Measurements from ENCODE around the gene DICER1. TPM values are rescaled to one million over a fixed set of nuclear protein-coding genes. Genes with fewer than 3 reads are reported as not detected.
A peak's percentile ranks its signal among the peaks of the same experiment; 100 is the strongest.

Gene DICER1
- total RNA-seq, 1 experiment from 2014 or later = 62.0 TPM

DNA sequence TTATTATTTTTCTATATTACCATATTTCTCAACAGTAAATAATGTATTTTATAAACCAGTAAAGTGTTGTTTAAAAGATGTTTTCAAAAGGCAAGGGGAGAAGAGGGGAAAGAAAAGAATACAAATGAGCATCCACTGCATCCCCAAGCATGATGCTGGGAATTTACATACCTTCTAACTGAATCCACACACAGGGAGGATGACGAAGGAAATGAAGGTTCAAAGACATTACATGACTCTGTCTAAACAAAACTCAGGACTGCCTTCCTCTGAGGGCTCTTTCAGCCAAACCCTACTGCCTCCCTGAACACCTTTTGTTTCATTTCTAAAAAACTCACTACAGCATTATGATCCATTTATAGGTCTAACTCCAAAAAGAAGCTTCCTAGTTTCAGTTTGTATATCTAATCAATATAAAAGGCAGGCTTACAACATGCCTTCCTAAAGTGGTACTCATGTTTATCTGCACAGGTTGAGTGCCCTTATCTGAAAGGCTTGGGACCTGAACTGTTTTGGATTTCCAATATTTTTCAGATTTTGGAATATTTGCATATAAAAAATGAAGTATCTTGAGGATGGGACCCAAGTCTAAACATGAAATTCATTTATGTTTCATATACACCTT lies 30.3 kb downstream of the DICER1 start:
- ChIA-PET CTCF (no interaction called here), POLR2A (no interaction called here)
- no peaks in the 10 kb centered on the region for H3K27me3 Mint-ChIP-seq (ENCODE audit: low read depth)
- peaks cover 44% of the 10 kb centered on the region for H3K4me1 Mint-ChIP-seq
- ATAC-seq (no peak), DNase-seq (ENCODE audit: low spot score) (no peak)
- no peak for TF ChIP-seq ATF3 (CRISPR knock-in tag; conservative IDR thresholded peaks at IDR 0.05)
- no peak for TF ChIP-seq ATF1 (CRISPR knock-in tag; IDR thresholded peaks at IDR 0.05)
- no peak for TF ChIP-seq JUN (CRISPR knock-in tag; IDR thresholded peaks at IDR 0.05)
- TF ChIP-seq, protein P1, sequence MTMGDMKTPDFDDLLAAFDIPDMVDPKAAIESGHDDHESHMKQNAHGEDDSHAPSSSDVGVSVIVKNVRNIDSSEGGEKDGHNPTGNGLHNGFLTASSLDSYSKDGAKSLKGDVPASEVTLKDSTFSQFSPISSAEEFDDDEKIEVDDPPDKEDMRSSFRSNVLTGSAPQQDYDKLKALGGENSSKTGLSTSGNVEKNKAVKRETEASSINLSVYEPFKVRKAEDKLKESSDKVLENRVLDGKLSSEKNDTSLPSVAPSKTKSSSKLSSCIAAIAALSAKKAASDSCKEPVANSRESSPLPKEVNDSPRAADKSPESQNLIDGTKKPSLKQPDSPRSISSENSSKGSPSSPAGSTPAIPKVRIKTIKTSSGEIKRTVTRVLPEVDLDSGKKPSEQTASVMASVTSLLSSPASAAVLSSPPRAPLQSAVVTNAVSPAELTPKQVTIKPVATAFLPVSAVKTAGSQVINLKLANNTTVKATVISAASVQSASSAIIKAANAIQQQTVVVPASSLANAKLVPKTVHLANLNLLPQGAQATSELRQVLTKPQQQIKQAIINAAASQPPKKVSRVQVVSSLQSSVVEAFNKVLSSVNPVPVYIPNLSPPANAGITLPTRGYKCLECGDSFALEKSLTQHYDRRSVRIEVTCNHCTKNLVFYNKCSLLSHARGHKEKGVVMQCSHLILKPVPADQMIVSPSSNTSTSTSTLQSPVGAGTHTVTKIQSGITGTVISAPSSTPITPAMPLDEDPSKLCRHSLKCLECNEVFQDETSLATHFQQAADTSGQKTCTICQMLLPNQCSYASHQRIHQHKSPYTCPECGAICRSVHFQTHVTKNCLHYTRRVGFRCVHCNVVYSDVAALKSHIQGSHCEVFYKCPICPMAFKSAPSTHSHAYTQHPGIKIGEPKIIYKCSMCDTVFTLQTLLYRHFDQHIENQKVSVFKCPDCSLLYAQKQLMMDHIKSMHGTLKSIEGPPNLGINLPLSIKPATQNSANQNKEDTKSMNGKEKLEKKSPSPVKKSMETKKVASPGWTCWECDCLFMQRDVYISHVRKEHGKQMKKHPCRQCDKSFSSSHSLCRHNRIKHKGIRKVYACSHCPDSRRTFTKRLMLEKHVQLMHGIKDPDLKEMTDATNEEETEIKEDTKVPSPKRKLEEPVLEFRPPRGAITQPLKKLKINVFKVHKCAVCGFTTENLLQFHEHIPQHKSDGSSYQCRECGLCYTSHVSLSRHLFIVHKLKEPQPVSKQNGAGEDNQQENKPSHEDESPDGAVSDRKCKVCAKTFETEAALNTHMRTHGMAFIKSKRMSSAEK (CRISPR knock-in tag; IDR thresholded peaks at IDR 0.05; ENCODE audit: borderline replicate concordance) = no peak
- TF ChIP-seq IRF1 (CRISPR knock-in tag; IDR thresholded peaks at IDR 0.05) = no peak
- TF ChIP-seq GABPB1 (CRISPR knock-in tag; IDR thresholded peaks at IDR 0.05) = no peak
- TF ChIP-seq NFE2L1 (CRISPR knock-in tag; IDR thresholded peaks at IDR 0.05) = no peak
- no peak for TF ChIP-seq TEAD4 (CRISPR knock-in tag; IDR thresholded peaks at IDR 0.05)
- TF ChIP-seq CBFB (CRISPR knock-in tag; IDR thresholded peaks at IDR 0.05; ENCODE audit: low read depth) = no peak
- TF ChIP-seq, protein P2, sequence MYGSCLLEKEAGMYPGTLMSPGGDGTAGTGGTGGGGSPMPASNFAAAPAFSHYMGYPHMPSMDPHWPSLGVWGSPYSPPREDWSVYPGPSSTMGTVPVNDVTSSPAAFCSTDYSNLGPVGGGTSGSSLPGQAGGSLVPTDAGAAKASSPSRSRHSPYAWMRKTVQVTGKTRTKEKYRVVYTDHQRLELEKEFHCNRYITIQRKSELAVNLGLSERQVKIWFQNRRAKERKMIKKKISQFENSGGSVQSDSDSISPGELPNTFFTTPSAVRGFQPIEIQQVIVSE (CRISPR knock-in tag; IDR thresholded peaks at IDR 0.05; ENCODE audit: borderline replicate concordance) = no peak
- TF ChIP-seq FOXK1 (CRISPR knock-in tag; IDR thresholded peaks at IDR 0.05) = no peak
- TF ChIP-seq, protein P3, sequence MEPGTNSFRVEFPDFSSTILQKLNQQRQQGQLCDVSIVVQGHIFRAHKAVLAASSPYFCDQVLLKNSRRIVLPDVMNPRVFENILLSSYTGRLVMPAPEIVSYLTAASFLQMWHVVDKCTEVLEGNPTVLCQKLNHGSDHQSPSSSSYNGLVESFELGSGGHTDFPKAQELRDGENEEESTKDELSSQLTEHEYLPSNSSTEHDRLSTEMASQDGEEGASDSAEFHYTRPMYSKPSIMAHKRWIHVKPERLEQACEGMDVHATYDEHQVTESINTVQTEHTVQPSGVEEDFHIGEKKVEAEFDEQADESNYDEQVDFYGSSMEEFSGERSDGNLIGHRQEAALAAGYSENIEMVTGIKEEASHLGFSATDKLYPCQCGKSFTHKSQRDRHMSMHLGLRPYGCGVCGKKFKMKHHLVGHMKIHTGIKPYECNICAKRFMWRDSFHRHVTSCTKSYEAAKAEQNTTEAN (CRISPR knock-in tag; IDR thresholded peaks at IDR 0.05) = no peak
- H3K27ac Mint-ChIP-seq = no peak overlapping the region
- no peaks in the 10 kb centered on the region for H3K9me3 Mint-ChIP-seq
- peaks cover 22% of the 10 kb centered on the region for H3K36me3 Mint-ChIP-seq
- H3K4me3 Mint-ChIP-seq = no peak overlapping the region

- H3K4me1 Mint-ChIP-seq = peaks cover 44% of the 10 kb centered on the region
- ATAC-seq = no peak
- CTCF ChIA-PET = interaction anchor here (1.7 kb wide), 1 partner anchor 236 kb away, joined by 5 read pairs; no protein-coding TSS in a partner anchor
- peak overlapping the region; percentile 47 for H3K27ac Mint-ChIP-seq
- POLR2A ChIA-PET = no interaction called here
- no peak for DNase-seq (ENCODE audit: low spot score)
- no peak for TF ChIP-seq SOX15 (CRISPR knock-in tag; IDR thresholded peaks at IDR 0.05)
- H3K36me3 Mint-ChIP-seq = peaks cover 22% of the 10 kb centered on the region
- H3K4me3 Mint-ChIP-seq = no peak overlapping the region
- no peaks in the 10 kb centered on the region for H3K27me3 Mint-ChIP-seq (ENCODE audit: low read depth)
- H3K9me3 Mint-ChIP-seq = no peaks in the 10 kb centered on the region
Observed at GRCh38 chr14:95125915-95126314, 31.4 kb downstream of the DICER1 start.

- DNase-seq (ENCODE audit: low spot score) (no peak), ATAC-seq (peak; percentile 38)
- H3K4me1 Mint-ChIP-seq = peaks cover 44% of the 10 kb centered on the region
- H3K9me3 Mint-ChIP-seq = no peaks in the 10 kb centered on the region
- ChIA-PET POLR2A (interaction anchor here (0.6 kb wide), 1 partner anchor 144 kb away, joined by 6 read pairs; no protein-coding TSS in a partner anchor), CTCF (interaction anchor here (1.7 kb wide), 1 partner anchor 236 kb away, joined by 5 read pairs; no protein-coding TSS in a partner anchor)
- peaks cover 19% of the 10 kb centered on the region for H3K36me3 Mint-ChIP-seq
- H3K27ac Mint-ChIP-seq = peak overlapping the region; percentile 82
- 0 out of 2 replicates have a peak overlapping the region, but pooled peaks have one; percentile 14 for H3K4me3 Mint-ChIP-seq
- H3K27me3 Mint-ChIP-seq (ENCODE audit: low read depth) = no peaks in the 10 kb centered on the region
- TF ChIP-seq, protein P4, sequence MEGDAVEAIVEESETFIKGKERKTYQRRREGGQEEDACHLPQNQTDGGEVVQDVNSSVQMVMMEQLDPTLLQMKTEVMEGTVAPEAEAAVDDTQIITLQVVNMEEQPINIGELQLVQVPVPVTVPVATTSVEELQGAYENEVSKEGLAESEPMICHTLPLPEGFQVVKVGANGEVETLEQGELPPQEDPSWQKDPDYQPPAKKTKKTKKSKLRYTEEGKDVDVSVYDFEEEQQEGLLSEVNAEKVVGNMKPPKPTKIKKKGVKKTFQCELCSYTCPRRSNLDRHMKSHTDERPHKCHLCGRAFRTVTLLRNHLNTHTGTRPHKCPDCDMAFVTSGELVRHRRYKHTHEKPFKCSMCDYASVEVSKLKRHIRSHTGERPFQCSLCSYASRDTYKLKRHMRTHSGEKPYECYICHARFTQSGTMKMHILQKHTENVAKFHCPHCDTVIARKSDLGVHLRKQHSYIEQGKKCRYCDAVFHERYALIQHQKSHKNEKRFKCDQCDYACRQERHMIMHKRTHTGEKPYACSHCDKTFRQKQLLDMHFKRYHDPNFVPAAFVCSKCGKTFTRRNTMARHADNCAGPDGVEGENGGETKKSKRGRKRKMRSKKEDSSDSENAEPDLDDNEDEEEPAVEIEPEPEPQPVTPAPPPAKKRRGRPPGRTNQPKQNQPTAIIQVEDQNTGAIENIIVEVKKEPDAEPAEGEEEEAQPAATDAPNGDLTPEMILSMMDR (IDR thresholded peaks at IDR 0.05) = no peak
- TF ChIP-seq RELA (CRISPR knock-in tag; IDR thresholded peaks at IDR 0.05; ENCODE audit: borderline replicate concordance) = no peak
- no peak for TF ChIP-seq TEAD4 (CRISPR knock-in tag; IDR thresholded peaks at IDR 0.05)
- TF ChIP-seq FOXJ3 (CRISPR knock-in tag; IDR thresholded peaks at IDR 0.05; ENCODE audit: borderline replicate concordance) = no peak
- TF ChIP-seq EMX1 (CRISPR knock-in tag; IDR thresholded peaks at IDR 0.05) = no peak
- TF ChIP-seq ATF3 (CRISPR knock-in tag; conservative IDR thresholded peaks at IDR 0.05) = no peak
- no peak for TF ChIP-seq AFF4 (CRISPR knock-in tag; IDR thresholded peaks at IDR 0.05; ENCODE audit: borderline replicate concordance)
Observed at GRCh38 chr14:95125221-95125620, 32.1 kb downstream of the DICER1 start.
